Measurements from ENCODE around the gene SCAF4.

Gene SCAF4

GRCh38 chr21:31720330-31720729 lies 11.6 kb downstream of the SCAF4 start:
- no peak overlapping the region for H3K4me3 ChIP-seq (ENCODE audit: control insufficient read depth, low read depth, low read length)
- no peak for DNase-seq (ENCODE audit: low read depth)
- no peak for TF ChIP-seq CTCF (IDR thresholded peaks at IDR 0.05; ENCODE audit: control insufficient read depth, insufficient read depth, low read depth, low read length, missing control alignments)

DNA sequence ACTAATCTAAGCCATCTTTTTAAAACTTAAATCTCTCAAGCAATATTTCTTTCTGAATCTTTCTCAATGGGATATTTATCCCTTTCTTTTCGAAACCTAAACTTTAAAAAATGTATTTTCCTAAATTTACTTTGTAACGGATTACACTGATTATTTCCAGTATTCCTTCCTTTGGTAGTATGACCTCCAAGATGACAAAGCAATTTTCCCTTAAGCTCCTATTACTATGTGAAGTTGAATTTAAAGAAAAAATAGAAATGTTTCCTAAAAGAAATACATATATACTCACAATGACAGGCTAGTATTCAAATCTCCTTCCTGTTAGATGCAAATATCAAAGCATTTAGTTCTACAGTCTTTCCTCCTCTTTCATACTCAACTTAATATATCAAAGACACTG lies 15.8 kb downstream of the SCAF4 start:
- no peak overlapping the region for H3K4me3 ChIP-seq (ENCODE audit: control insufficient read depth, low read depth, low read length)
- no peak for DNase-seq (ENCODE audit: low read depth)
- TF ChIP-seq CTCF (IDR thresholded peaks at IDR 0.05; ENCODE audit: control insufficient read depth, insufficient read depth, low read depth, low read length, missing control alignments) = no peak

DNA sequence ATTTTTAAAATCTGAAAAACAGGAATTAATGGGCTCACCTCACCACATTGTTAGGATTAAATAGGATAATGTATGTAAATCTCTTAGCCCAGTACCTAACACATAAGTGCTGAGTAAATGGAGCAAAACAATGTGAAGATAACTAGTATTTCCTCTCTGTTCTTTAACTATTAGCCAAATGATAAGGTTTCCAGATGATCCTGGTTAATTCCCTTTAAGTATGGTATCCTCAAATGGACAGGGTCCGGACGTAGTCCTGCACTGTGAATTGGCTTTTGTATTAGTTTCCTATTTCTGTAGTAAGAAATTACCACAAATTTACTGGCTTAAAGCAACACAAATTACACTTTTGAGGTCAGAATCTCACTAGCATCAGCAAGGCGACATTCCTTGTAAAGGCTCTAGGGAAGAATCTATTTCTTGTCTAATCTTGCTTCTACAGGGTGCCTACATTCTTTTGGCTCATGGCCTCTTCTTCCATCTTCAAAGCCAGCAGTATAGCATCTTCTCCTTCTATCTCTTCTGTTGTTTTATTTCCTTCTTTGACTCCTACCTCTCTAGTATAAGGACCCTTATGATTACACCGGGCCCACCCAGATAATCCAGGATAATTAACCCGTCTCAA lies 17.1 kb downstream of the SCAF4 start:
- no peak overlapping the region for H3K4me3 ChIP-seq (ENCODE audit: control insufficient read depth, low read depth, low read length)
- no peak for DNase-seq (ENCODE audit: low read depth)
- TF ChIP-seq CTCF (IDR thresholded peaks at IDR 0.05; ENCODE audit: control insufficient read depth, insufficient read depth, low read depth, low read length, missing control alignments) = no peak

- DNase-seq (ENCODE audit: low read depth) = no peak
- H3K4me3 ChIP-seq (ENCODE audit: control insufficient read depth, low read depth, low read length) = no peak overlapping the region
- no peak for TF ChIP-seq CTCF (IDR thresholded peaks at IDR 0.05; ENCODE audit: control insufficient read depth, insufficient read depth, low read depth, low read length, missing control alignments)
Measured at GRCh38 chr21:31713973-31714740, 17.8 kb downstream of the SCAF4 start.

DNA sequence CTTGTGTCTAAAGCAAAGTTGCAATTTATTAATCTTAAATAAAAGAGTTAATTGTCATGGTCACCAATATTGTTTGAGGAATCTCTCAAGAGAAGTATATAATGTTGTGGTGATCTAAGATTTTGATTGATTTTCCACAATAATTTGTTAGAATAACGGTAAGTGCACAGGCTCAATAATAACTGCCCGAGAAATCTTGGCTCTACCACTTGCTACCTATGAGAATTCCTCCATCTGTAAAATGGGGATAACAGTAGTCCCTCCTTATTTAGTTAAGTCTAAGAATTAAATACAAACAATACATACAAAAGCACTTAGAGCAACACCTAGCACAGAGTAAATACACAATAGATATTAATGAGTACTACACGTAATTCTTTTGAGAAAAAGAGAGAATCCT lies 18.8 kb downstream of the SCAF4 start:
- no peak for TF ChIP-seq CTCF (IDR thresholded peaks at IDR 0.05; ENCODE audit: control insufficient read depth, insufficient read depth, low read depth, low read length, missing control alignments)

GRCh38 chr21:31711745-31712285 lies 20.1 kb downstream of the SCAF4 start:
- no peak for TF ChIP-seq CTCF (IDR thresholded peaks at IDR 0.05; ENCODE audit: control insufficient read depth, insufficient read depth, low read depth, low read length, missing control alignments)
- DNase-seq (ENCODE audit: low read depth) = no peak
- H3K4me3 ChIP-seq (ENCODE audit: control insufficient read depth, low read depth, low read length) = no peak overlapping the region

More for the DNA sequence above, 18.8 kb downstream of the SCAF4 start:
- H3K4me3 ChIP-seq (ENCODE audit: control insufficient read depth, low read depth, low read length) = no peak overlapping the region
- DNase-seq (ENCODE audit: low read depth) = no peak

Measured in AG09309 (cell line).